Ovary (tissue), 9 donors: ENCODE data around the gene ANKFN1. TPM values are rescaled to one million over a fixed set of nuclear protein-coding genes. Genes with fewer than 3 reads are reported as not detected.

Source experiments
- DNase-seq, 5 donors: peaks; one replicate each; pipeline ENCODE4 v3.0.0-alpha.2; 2019 to 2020
- H3K27ac ChIP-seq, 2 donors: fragments of 200-600 bp; one replicate each; pipeline versions ENCODE4 v1.5.1 to v1.8.0; 2019 to 2022
- H3K27me3 ChIP-seq: fragments of 200-600 bp; one replicate; pipeline ENCODE4 v1.8.0; 2022
- H3K36me3 ChIP-seq: fragments of 200-600 bp; sonication (generic); one replicate; pipeline ENCODE4 v1.5.1; 2019
- H3K4me1 ChIP-seq: one replicate; pipeline ENCODE4 v1.8.1; 2013; ENCODE audit warnings: mild to moderate bottlenecking, moderate library complexity; ENCODE audit not compliant: insufficient read depth
- H3K4me3 ChIP-seq: fragments of 200-600 bp; sonication (generic); one replicate; pipeline ENCODE4 v1.5.1; 2017
- H3K9me3 ChIP-seq, 2 donors: fragments of 200-600 bp in 1 of 2; sonication (generic) in 1 of 2; one replicate each; pipeline versions ENCODE4 v1.5.1 to v1.8.1; 2013 to 2019; ENCODE audit warnings: mild to moderate bottlenecking in 1 of 2, moderate library complexity in 1 of 2
- CTCF ChIP-seq, 3 donors: fragments of 450-650 bp in 2 of 3; fragments of 200-600 bp in 1 of 3; IDR thresholded peaks; one replicate each; pipeline versions ENCODE4 v1.5.1 to v1.8.0; 2016 to 2022; ENCODE audit warnings: antibody characterized with exemption in 3 of 3, mild to moderate bottlenecking in 1 of 3
- EP300 ChIP-seq: sonication (generic); formaldehyde crosslinking; IDR thresholded peaks from one replicate; pipeline ENCODE4 v1.6.1; 2017; ENCODE audit warnings: antibody characterized with exemption
- POLR2A ChIP-seq: fragments of 450-650 bp; IDR thresholded peaks from one replicate; pipeline ENCODE4 v1.6.1; 2017; ENCODE audit warnings: antibody characterized with exemption, mild to moderate bottlenecking, moderate library complexity
- WGBS, 3 donors: extraction: QIAGEN DNeasy Blood & Tissue Kit in 1 of 3; methylation state at CpG; one replicate each; pipeline versions ENCODE4 v1.1.5 to v1.1.7; 2013 to 2017; 5-methylcytosine and 5-hydroxymethylcytosine counted together
- intact Hi-C, 4 donors: fragments of 100-400 bp; cut with DNase I; formaldehyde crosslinking; loops; one replicate each; pipeline versions ENCODE4 v1.11.0 to v1.15.1; 2022 to 2023
- polyA plus RNA-seq, 2 donors: library from polyadenylated mRNA; stranded (reverse); fragments of 200-250 nt in 1 of 2; fragments of 350-450 nt in 1 of 2; fragmentation: Illumina TruSeq in 1 of 2; extraction: RNeasy Lipid Tissue Mini Kit (QIAGEN cat#74804) in 1 of 2; gene quantifications; one replicate each; pipeline ENCODE4 v1.2.3, GENCODE V29; 2013 to 2014
- total RNA-seq, 7 donors: library from RNA; depleted of rRNA in 2 of 7; stranded (reverse); fragments of >200 nt in 2 of 7; fragmentation: NEBNext Ultra II Directional in 3 of 7; extraction: Animal tissue kit (Norgen Biotek cat#: 25700) in 3 of 7; gene quantifications; one replicate each; pipeline versions ENCODE4 v1.1.0 to v1.2.4, GENCODE V29; 2016 to 2023
- donor health status: DM: no; HTN: no; CAD: no; lungs with moderate emphysema.
- donor health status: DM: no; HTN: no; CAD: no.
- donor health status: Bipolar disorder and iron deficiency.
- donor health status: DM: yes; HTN: yes; CAD: no.
- donor health status: DM: no; HTN: no; CAD: no.
- donor health status: DM: yes; HTN: yes; CAD: no.

The ANKFN1 gene
- total and polyA plus RNA-seq, 9 donors = 0.02 to 4.4 (median 0.54) TPM; not detected in 3

- Histone ChIP-seq H3K27ac (no peak overlapping the region), H3K4me1 (no peaks in the 10 kb centered on the region), H3K36me3 (no peaks in the 10 kb centered on the region), H3K4me3 (no peak overlapping the region), H3K9me3 (no peaks in the 10 kb centered on the region), H3K27me3 (no peaks in the 10 kb centered on the region)
- 94 to 97% (median 97%) methylated on average over 46 of the region's 46 CpGs for WGBS, 3 donors
- intact Hi-C loops = no loop called here
- DNase-seq = no peak
- TF ChIP-seq EP300 = no peak
- TF ChIP-seq POLR2A = no peak
- no peak for TF ChIP-seq CTCF (IDR thresholded peaks at IDR 0.05)
These were observed 357.5 kb downstream of the ANKFN1 start for GRCh38 chr17:56510554-56511342.

- Histone ChIP-seq H3K27me3 (no peaks in the 10 kb centered on the region), H3K4me1 (no peaks in the 10 kb centered on the region), H3K27ac (no peak overlapping the region), H3K36me3 (no peaks in the 10 kb centered on the region), H3K4me3 (no peak overlapping the region), H3K9me3 (no peaks in the 10 kb centered on the region)
- intact Hi-C loops = no loop called here
- TF ChIP-seq EP300 (no peak), CTCF (IDR thresholded peaks at IDR 0.05) (no peak), POLR2A (no peak)
- DNase-seq = no peak
- WGBS, 3 donors = 71 to 81% (median 77%) methylated on average over 2 of the region's 2 CpGs
These were observed 361.0 kb downstream of the ANKFN1 start for GRCh38 chr17:56514264-56514663.

- TF ChIP-seq CTCF (IDR thresholded peaks at IDR 0.05) (no peak), POLR2A (no peak), EP300 (no peak)
- Histone ChIP-seq H3K4me3 (no peak overlapping the region), H3K4me1 (no peaks in the 10 kb centered on the region), H3K36me3 (no peaks in the 10 kb centered on the region), H3K27me3 (no peaks in the 10 kb centered on the region), H3K27ac (no peak overlapping the region), H3K9me3 (no peaks in the 10 kb centered on the region)
- DNase-seq = no peak
- 49 to 63% (median 54%) methylated on average over 4 of the region's 4 CpGs for WGBS, 3 donors
- intact Hi-C loops = no loop called here
These were observed 361.6 kb downstream of the ANKFN1 start for GRCh38 chr17:56514899-56515298.

GRCh38 chr17:56521414-56522141, 368.3 kb downstream of the ANKFN1 start:
- Histone ChIP-seq H3K4me3 (no peak overlapping the region), H3K9me3 (no peaks in the 10 kb centered on the region), H3K4me1 (no peaks in the 10 kb centered on the region), H3K36me3 (no peaks in the 10 kb centered on the region), H3K27ac (no peak overlapping the region), H3K27me3 (no peaks in the 10 kb centered on the region)
- TF ChIP-seq EP300 (no peak), CTCF (IDR thresholded peaks at IDR 0.05) (no peak), POLR2A (no peak)
- no peak for DNase-seq
- WGBS, 3 donors = 62 to 70% (median 68%) methylated on average over 12 of the region's 12 CpGs
- intact Hi-C loops = no loop called here
